GM19328 (cell line): ENCODE results near the gene C1GALT1C1L.
"Not testable (repeated sequence)": the region's sequence is repeated elsewhere in the genome, so short reads cannot be mapped to it uniquely, and the experiment has no call there.

Experiments
- ATAC-seq: cut with Tn5 transposase; IDR thresholded peaks from one replicate; pipeline ENCODE4 v1.9.1; 2021; ENCODE audit warnings: mild to moderate bottlenecking, moderate library complexity; ENCODE audit not compliant: unreplicated experiment

C1GALT1C1L gene

GRCh38 chr2:43657241-43657640 is 19.0 kb downstream of the C1GALT1C1L start:
- ATAC-seq, result no peak

- ATAC-seq, result no peak
These were observed 22.7 kb downstream of the C1GALT1C1L start for GRCh38 chr2:43653506-43653905.

- no peak for ATAC-seq
These were observed 27.1 kb downstream of the C1GALT1C1L start for GRCh38 chr2:43648994-43649701.

- no peak for ATAC-seq
These were observed 32.5 kb downstream of the C1GALT1C1L start for GRCh38 chr2:43643680-43644079.

GRCh38 chr2:43642363-43642762 is 33.9 kb downstream of the C1GALT1C1L start:
- no peak for ATAC-seq

- peak; percentile 99 for ATAC-seq
These were observed 39.0 kb downstream of the C1GALT1C1L start, which contains the start of gene PLEKHH2 for GRCh38 chr2:43637030-43637803. TSS of gene PLEKHH2 (plus strand) at chr2:43637260. CDS start at chr2:43644674, 7,414 bp downstream.

- ATAC-seq, result no peak
These were observed 39.6 kb downstream of the C1GALT1C1L start for GRCh38 chr2:43636621-43637020.

GRCh38 chr2:43636153-43636552 is 40.1 kb downstream of the C1GALT1C1L start:
- not testable (repeated sequence) for ATAC-seq

- ATAC-seq, result no peak
These were observed 41.5 kb downstream of the C1GALT1C1L start for GRCh38 chr2:43634604-43635306.

- no peak for ATAC-seq
These were observed 44.5 kb downstream of the C1GALT1C1L start for GRCh38 chr2:43631618-43632317.
